Measurements from ENCODE around the gene HLCS.

Gene HLCS

DNA sequence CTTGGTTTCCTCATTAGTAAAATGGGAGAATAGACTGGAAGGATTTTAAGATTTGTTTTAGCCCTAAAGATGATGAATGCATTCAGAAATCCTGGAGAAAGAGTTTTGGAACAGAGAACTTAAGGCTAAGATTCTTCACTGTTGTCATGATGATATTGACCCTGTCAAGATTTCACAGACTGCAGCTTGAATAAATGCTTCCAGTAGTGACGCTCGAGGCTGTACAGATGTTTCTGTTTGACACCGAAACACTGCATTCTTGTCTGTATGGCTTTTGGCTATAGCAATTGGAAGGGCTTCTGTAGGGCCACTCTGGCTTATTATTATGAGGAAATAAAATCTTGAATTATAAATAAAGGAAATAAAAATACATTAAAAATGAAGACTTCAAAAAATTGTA is 241.8 kb downstream of the HLCS start:
- no peak for DNase-seq (ENCODE audit: low read depth in 3 of 3)

GRCh38 chr21:36723371-36723881 is 243.0 kb downstream of the HLCS start:
- DNase-seq (ENCODE audit: low read depth in 3 of 3) = no peak

GRCh38 chr21:36722370-36723368 is 243.8 kb downstream of the HLCS start:
- no peak for DNase-seq (ENCODE audit: low read depth in 3 of 3)

GRCh38 chr21:36721817-36722216 is 244.7 kb downstream of the HLCS start:
- DNase-seq (ENCODE audit: low read depth in 3 of 3) = no peak

DNA sequence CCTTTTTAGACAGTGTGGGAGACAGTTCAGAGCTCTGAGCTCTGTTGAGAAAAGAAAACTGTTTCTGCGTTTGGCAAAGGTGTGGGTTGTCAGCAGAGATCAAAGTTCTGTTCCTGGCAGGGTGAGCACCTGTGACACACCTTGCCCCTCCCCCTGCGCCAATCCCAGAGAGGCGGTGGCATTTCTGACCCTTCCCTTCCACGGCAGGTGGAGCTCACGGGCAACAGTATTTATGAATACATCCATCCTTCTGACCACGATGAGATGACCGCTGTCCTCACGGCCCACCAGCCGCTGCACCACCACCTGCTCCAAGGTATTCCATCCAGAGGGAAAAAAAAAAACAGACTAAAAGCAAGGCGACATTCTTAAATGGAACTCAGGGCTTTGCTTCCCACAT is 246.9 kb downstream of the HLCS start:
- DNase-seq (ENCODE audit: low read depth in 3 of 3) = no peak

DNA sequence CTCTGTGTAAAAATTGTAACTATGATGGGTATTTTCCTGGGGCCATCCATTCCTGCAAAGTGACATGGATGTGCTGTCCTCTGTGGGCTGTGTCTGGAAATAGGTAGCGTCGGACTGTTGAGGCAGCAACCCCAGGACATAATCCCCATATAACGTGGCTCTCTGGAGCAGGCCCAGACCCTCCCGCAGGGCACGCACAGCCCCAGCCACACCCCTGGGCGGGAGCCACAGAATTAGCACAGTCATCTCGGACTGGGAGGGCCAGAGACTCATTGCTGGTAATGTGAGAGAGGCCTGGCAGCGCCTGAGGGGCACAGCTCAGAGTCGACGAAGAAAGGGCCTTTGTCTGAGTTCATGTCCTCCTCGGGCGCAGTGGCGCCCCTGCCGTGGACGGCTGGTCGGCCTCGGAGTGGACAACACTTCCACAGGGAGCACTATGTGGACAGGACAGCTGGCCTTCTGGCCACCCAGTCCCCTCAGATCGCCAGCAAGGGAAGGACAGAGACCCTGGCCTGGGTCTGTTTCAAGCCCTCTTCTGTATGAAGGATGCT is 247.4 kb downstream of the HLCS start:
- DNase-seq (ENCODE audit: low read depth in 3 of 3) = no peak

DNA sequence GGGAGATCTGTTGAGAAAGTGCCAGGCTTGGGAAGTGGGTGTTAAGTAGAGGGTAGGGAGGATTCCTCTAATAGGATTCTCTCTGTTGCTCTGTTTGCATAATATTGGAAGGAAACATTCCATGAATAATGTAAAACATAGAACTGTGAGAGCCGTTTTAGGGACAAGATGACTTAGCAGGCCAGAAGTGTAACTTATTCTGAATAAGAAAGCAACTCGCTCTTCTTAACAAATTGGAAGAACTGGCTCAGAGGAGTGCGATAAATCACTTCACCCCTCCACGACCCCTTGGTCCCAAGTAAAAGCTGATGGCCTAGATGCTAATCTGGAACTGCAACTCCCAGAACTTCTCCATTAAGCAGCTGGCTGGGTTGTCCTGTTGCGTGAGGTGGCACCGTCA is 248.5 kb downstream of the HLCS start:
- no peak for DNase-seq (ENCODE audit: low read depth in 3 of 3)

- DNase-seq (ENCODE audit: low read depth in 3 of 3) = no peak
Measured at GRCh38 chr21:36716836-36717235, 249.6 kb downstream of the HLCS start.

- DNase-seq (ENCODE audit: low read depth in 3 of 3) = no peak
Measured at GRCh38 chr21:36716387-36716786, 250.1 kb downstream of the HLCS start.

- DNase-seq (ENCODE audit: low read depth in 3 of 3) = no peak
Measured at GRCh38 chr21:36713746-36714145, 252.7 kb downstream of the HLCS start.

DNA sequence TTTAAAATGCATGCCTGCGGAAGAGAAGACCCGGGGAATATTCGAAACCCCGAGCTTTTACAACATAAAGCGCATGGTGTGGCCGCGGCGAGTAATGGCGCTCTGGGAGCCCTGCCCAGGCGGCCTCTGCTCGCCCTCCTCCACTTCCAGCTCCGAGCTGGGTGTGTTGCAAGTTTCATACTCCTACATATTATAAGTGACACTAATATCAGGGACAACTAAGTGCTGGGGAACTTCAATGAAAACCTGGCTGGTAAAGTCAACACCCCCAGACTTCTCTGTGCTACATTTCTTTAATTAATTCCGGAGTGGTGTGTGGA is 255.8 kb downstream of the HLCS start:
- no peak for DNase-seq (ENCODE audit: low read depth in 3 of 3)

GRCh38 chr21:36709868-36710728 is 256.4 kb downstream of the HLCS start:
- DNase-seq (ENCODE audit: low read depth in 3 of 3) = no peak

DNA sequence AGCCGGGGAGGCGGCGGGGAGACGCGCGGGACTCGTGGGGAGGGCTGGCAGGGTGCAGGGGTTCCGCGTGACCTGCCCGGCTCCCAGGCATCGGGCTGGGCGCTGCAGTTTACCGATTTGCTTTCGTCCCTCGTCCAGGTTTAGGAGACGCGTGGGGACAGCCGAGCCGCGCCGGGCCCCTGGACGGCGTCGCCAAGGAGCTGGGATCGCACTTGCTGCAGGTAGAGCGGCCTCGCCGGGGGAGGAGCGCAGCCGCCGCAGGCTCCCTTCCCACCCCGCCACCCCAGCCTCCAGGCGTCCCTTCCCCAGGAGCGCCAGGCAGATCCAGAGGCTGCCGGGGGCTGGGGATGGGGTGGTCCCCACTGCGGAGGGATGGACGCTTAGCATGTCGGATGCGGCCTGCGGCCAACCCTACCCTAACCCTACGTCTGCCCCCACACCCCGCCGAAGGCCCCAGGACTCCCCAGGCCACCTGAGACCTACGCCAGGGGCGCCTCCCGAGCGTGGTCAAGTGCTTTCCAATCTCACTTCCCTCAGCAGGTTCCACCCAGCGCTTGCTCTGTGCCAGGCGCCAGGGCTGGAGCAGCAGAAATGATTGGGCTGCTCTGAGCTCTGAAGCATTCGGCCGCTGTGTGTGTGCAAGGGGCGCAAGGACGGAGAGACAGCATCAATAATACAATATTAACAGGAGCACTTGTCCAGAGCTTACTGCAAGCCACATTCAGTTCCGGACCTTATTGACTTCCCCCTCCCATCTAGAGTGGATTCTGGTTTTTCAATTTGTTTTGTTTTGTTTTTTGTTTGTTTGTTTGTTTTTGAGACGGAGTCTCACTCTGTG is 257.2 kb downstream of the HLCS start:
- DNase-seq (ENCODE audit: low read depth in 3 of 3) = no peak

- no peak for DNase-seq (ENCODE audit: low read depth in 3 of 3)
Measured at GRCh38 chr21:36708286-36709029, 258.0 kb downstream of the HLCS start.

GRCh38 chr21:36707763-36708285 is 258.6 kb downstream of the HLCS start:
- no peak for DNase-seq (ENCODE audit: low read depth in 3 of 3)

DNA sequence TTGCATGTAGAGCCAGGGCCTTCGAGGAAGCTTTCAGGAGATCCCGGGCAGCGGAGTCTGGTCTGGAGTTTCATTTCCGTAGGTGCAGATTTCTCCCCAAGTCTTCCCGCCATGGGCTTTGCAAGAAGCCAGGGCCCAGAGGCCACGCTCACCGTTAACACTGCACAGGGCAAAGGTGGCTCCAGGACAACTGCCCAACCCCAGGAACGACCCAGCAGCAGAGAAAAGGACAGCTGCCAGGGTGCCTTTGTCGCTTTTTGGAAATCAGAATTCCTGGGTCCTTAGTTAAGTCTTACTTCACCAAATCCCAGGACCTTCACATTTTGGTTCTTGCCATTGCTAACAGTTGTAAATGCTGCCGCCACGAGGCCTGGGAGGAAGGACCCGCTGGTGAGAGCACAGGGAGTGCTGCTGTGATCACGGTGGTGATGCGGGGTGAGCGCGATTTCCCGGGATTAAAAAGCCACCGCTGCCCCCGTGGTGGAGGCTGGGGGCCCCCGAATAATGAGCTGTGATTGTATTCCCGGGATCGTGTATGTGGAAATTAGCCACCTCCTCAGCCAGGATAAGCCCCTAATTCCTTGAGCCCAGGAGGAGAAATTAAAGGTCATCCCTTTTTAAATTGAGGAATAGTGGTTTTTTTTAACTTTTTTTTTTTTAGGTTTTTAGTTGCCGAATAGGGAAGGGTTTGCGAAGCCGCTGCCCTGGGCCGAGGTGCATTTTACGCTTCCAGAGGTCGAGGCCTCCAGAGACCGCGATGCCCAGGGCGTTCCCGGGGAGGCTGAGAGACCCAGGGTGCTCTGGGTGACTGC is 259.3 kb downstream of the HLCS start:
- no peak for DNase-seq (ENCODE audit: low read depth in 3 of 3)

DNA sequence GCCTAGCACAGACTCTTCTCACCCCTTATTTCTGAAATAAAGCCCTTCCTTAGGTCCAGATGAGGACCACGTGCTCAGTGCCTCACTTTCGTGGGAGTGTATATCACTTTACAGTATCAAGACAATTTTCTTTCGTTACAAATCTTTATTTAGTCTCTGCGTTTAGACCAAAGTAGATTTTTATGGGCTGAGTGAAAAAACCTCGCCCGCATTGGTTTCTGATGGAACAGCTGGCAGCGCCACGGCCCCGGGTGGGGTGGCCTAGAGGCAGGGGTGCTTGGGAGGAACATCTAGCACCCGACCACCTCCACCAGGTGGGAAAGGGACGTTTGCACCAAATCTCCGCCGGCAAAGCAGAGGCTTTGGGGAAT is 260.0 kb downstream of the HLCS start:
- no peak for DNase-seq (ENCODE audit: low read depth in 3 of 3)

GRCh38 chr21:36705679-36706481 is 260.6 kb downstream of the HLCS start:
- DNase-seq (ENCODE audit: low read depth in 3 of 3) = no peak
